GM18951 (cell line): ENCODE measurements around the gene LRRC52.

Experiments used
- POLR2A ChIP-seq: IDR thresholded peaks from 4 replicates; pipeline ENCODE4 v1.6.1; 2011; ENCODE audit warnings: mild to moderate bottlenecking; ENCODE audit not compliant: insufficient read length, insufficient read depth; ENCODE audit errors: extremely low read depth
- in situ Hi-C: fragments of 300-500 bp; cut with MboI; formaldehyde crosslinking; loops from one replicate; pipeline ENCODE4 v1.12.0; 2022; ENCODE audit warnings: low sequenced_read_pairs, mixed read lengths, inconsistent platforms; ENCODE audit not compliant: unreplicated experiment

The LRRC52 gene

GRCh38 chr1:165610866-165611265, 67.1 kb downstream of the LRRC52 start:
- TF ChIP-seq POLR2A: no peak
- in situ Hi-C loops: no loop called here

GRCh38 chr1:165612062-165612461, 68.3 kb downstream of the LRRC52 start:
- no peak for TF ChIP-seq POLR2A
- in situ Hi-C loops: no loop called here
